HepG2 (cell line): ENCODE results near the gene PYGO2. TPM values are rescaled to one million over a fixed set of nuclear protein-coding genes. Genes with fewer than 3 reads are reported as not detected.

Source experiments
- AFF4 ChIP-seq: sonication (generic); formaldehyde crosslinking; IDR thresholded peaks from 2 replicates; pipeline ENCODE4 v1.4.0; 2020; ENCODE audit warnings: missing genetic modification reagents
- CC2D1A ChIP-seq: sonication (generic); formaldehyde crosslinking; IDR thresholded peaks from 2 replicates; pipeline ENCODE4 v1.8.1; 2023; ENCODE audit warnings: mild to moderate bottlenecking, missing genetic modification reagents
- RERE ChIP-seq: IDR thresholded peaks from 2 replicates; pipeline ENCODE4 v1.6.1; 2016; ENCODE audit warnings: low read depth, missing genetic modification reagents, missing compliant biosample characterization
- ZBTB8A ChIP-seq: sonication (generic); formaldehyde crosslinking; IDR thresholded peaks from 2 replicates; pipeline ENCODE4 v1.4.0; 2020; ENCODE audit warnings: mild to moderate bottlenecking, low read depth, missing genetic modification reagents, borderline replicate concordance
- ZNF251 ChIP-seq: sonication (generic); formaldehyde crosslinking; IDR thresholded peaks from 2 replicates; pipeline ENCODE4 v1.9.0; 2021; ENCODE audit warnings: mild to moderate bottlenecking, missing genetic modification reagents
- ZNF598 ChIP-seq: sonication (generic); formaldehyde crosslinking; IDR thresholded peaks from 2 replicates; pipeline ENCODE4 v1.5.1; 2020; ENCODE audit warnings: mild to moderate bottlenecking, missing genetic modification reagents, borderline replicate concordance
- ZNF646 ChIP-seq: sonication (generic); formaldehyde crosslinking; IDR thresholded peaks from 2 replicates; pipeline ENCODE4 v1.9.0; 2021; ENCODE audit warnings: mild to moderate bottlenecking, missing genetic modification reagents
- polyA plus RNA-seq, 8 experiments: library from polyadenylated mRNA; depleted of rRNA in 3 of 8; stranded (reverse) in 7 of 8; unstranded in 1 of 8; fragments of >200 nt; fragmentation: Illumina TruSeq in 4 of 8; extraction: Trizol in 4 of 8; gene quantifications; 2 replicates each; pipeline versions ENCODE4 v1.2.1 to v1.2.3, GENCODE V29; 2011 to 2016; ENCODE audit warnings: low read depth in 4 of 8, missing spikeins in 1 of 8, mixed read lengths in 1 of 8; ENCODE audit not compliant: insufficient read depth in 1 of 8
- total RNA-seq, 5 experiments: library from RNA; depleted of rRNA; stranded (reverse); fragments of >200 nt; fragmentation: Illumina TruSeq; extraction: Trizol; gene quantifications; 2 replicates each; pipeline ENCODE4 v1.2.3, GENCODE V29; 2016; ENCODE audit warnings: low read depth in 1 of 5

Gene PYGO2
- total and polyA plus RNA-seq, 2 of the 13 experiments (the other 11 are each of a cell fraction or from before 2014, with no cell fraction given) = 20.3 to 21.8 TPM

- TF ChIP-seq AFF4 (CRISPR knock-in tag) = no peak
- TF ChIP-seq ZBTB8A (CRISPR knock-in tag) = no peak
- TF ChIP-seq ZNF598 (CRISPR knock-in tag) = no peak
- no peak for TF ChIP-seq ZNF646 (CRISPR knock-in tag)
- TF ChIP-seq RERE = no peak
- no peak for TF ChIP-seq ZNF251 (CRISPR knock-in tag)
- TF ChIP-seq CC2D1A (CRISPR knock-in tag) = no peak
Measured at GRCh38 chr1:154982897-154983648, 21.5 kb upstream of the PYGO2 start, which contains the start of gene FLAD1 (continued).
